Right atrium auricular region (tissue), 2 donors: ENCODE results near the gene MRPS34. TPM values are rescaled to one million over a fixed set of nuclear protein-coding genes. Genes with fewer than 3 reads are reported as not detected.
"Not testable (repeated sequence)": the region's sequence is repeated elsewhere in the genome, so short reads cannot be mapped to it uniquely, and the experiment has no call there.

Source experiments
- DNase-seq: peaks from one replicate; pipeline ENCODE4 v3.0.0-alpha.2; 2019; ENCODE audit warnings: low spot score
- H3K27ac ChIP-seq, 2 donors: fragments of 200-600 bp; sonication (generic); 1 replicate in 1 of 2; 2 replicates in 1 of 2; pipeline ENCODE4 v1.5.1; 2016 to 2019
- H3K27me3 ChIP-seq, 2 donors: fragments of 200-600 bp; sonication (generic); one replicate each; pipeline versions ENCODE4 v1.5.1 to v1.6.0; 2017 to 2019
- H3K36me3 ChIP-seq: fragments of 200-600 bp; sonication (generic); one replicate; pipeline ENCODE4 v1.5.1; 2016
- H3K4me1 ChIP-seq, 2 donors: fragments of 200-600 bp; sonication (generic); one replicate each; pipeline versions ENCODE4 v1.5.1 to v1.6.0; 2017 to 2019
- H3K4me3 ChIP-seq, 2 donors: fragments of 200-600 bp; sonication (generic); 1 replicate in 1 of 2; 2 replicates in 1 of 2; pipeline ENCODE4 v1.5.1; 2017 to 2019; ENCODE audit warnings: mild to moderate bottlenecking in 1 of 2, moderate library complexity in 1 of 2
- H3K9me3 ChIP-seq, 2 donors: fragments of 200-600 bp; sonication (generic); one replicate each; pipeline ENCODE4 v1.5.1; 2019
- total RNA-seq, 2 donors: library from RNA; depleted of rRNA; stranded (reverse); fragments of >200 nt; gene quantifications; one replicate each; pipeline ENCODE4 v1.1.0, GENCODE V29; 2016
- TF ChIP-seq, protein P1 (sequence below), 2 donors: fragments of 200-600 bp; sonication (generic); IDR thresholded peaks; one replicate each; pipeline ENCODE4 v1.5.1; 2019; ENCODE audit warnings: antibody characterized with exemption in 2 of 2

MRPS34 gene
- total RNA-seq, 2 donors from 2014 or later = 58.8 to 77.9 TPM

DNA sequence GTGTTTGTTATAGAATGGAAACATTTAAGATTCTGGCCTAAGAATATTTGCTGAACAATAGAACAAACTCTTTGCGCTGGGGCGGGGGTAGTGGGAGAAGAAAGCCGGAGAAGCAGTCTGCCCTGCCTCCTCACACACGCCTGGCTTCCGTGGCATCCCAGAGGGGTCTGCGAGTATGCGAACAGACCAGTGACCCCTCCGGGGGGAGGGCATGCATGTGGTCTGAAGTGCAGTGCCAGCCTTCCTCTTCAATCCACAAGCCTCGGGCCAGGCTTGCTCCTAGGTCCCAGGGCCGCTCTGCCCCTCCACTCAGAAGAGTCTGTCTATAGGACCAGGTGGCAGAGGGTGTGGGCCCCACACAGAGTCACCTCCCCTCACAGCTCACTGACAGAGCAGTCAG, 34.7 kb upstream of the MRPS34 start:
- no peaks in the 10 kb centered on the region for H3K9me3 ChIP-seq
- no peak for DNase-seq

DNA sequence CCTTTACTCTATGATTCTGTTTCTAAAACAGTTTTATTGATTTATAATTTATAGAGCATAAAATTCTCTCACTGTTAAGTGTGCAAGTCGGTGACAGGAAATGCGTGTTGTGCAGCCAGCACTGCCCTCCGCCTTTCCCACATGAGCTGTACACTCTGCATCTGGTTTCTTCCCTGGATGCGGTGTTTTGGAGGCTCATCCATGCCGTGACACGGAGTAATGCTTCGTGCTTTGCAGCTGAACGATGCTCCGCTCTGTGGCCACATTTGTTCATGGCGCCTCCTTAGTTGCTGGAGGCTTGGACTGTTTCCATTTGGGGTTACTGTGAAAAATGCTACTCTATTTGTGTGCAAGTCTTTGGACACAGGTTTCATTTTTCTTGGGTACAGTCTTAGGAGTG, 27.8 kb upstream of the MRPS34 start:
- no peak for DNase-seq
- TF ChIP-seq, protein P1, sequence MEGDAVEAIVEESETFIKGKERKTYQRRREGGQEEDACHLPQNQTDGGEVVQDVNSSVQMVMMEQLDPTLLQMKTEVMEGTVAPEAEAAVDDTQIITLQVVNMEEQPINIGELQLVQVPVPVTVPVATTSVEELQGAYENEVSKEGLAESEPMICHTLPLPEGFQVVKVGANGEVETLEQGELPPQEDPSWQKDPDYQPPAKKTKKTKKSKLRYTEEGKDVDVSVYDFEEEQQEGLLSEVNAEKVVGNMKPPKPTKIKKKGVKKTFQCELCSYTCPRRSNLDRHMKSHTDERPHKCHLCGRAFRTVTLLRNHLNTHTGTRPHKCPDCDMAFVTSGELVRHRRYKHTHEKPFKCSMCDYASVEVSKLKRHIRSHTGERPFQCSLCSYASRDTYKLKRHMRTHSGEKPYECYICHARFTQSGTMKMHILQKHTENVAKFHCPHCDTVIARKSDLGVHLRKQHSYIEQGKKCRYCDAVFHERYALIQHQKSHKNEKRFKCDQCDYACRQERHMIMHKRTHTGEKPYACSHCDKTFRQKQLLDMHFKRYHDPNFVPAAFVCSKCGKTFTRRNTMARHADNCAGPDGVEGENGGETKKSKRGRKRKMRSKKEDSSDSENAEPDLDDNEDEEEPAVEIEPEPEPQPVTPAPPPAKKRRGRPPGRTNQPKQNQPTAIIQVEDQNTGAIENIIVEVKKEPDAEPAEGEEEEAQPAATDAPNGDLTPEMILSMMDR (IDR thresholded peaks at IDR 0.05) = no peak
- Histone ChIP-seq H3K4me3 (no peak overlapping the region), H3K9me3 (no peaks in the 10 kb centered on the region), H3K4me1 (no peaks in the 10 kb centered on the region), H3K36me3 (no peaks in the 10 kb centered on the region), H3K27ac (no peak overlapping the region), H3K27me3 (no peaks in the 10 kb centered on the region)

More for the DNA sequence above, 34.7 kb upstream of the MRPS34 start:
- Histone ChIP-seq H3K4me3 (no peak overlapping the region), H3K36me3 (peaks cover 40% of the 10 kb centered on the region), H3K4me1 (peaks cover 0 to 3% of the 10 kb centered on the region in 2 donors), H3K27ac (no peak overlapping the region), H3K27me3 (no peaks in the 10 kb centered on the region)
- TF ChIP-seq, protein P1 (IDR thresholded peaks at IDR 0.05) = no peak

GRCh38 chr16:1799263-1799662, 26.3 kb upstream of the MRPS34 start:
- H3K4me1 ChIP-seq, H3K36me3 ChIP-seq, H3K27ac ChIP-seq, H3K4me3 ChIP-seq, H3K27me3 ChIP-seq, H3K9me3 ChIP-seq, DNase-seq: not testable (repeated sequence)

GRCh38 chr16:1794908-1795666, 22.2 kb upstream of the MRPS34 start:
- TF ChIP-seq, protein P1 (IDR thresholded peaks at IDR 0.05) = no peak
- Histone ChIP-seq H3K36me3 (no peaks in the 10 kb centered on the region), H3K4me1 (no peaks in the 10 kb centered on the region), H3K27me3 (no peaks in the 10 kb centered on the region), H3K9me3 (no peaks in the 10 kb centered on the region), H3K4me3 (no peak overlapping the region), H3K27ac (no peak overlapping the region)
- DNase-seq = no peak

GRCh38 chr16:1794221-1794871, 21.4 kb upstream of the MRPS34 start:
- H3K27me3 ChIP-seq = no peaks in the 10 kb centered on the region
- TF ChIP-seq, protein P1 (IDR thresholded peaks at IDR 0.05) = no peak
- H3K27ac ChIP-seq = no peak overlapping the region
- no peak overlapping the region for H3K4me3 ChIP-seq
- DNase-seq = no peak
- H3K36me3 ChIP-seq = peaks cover 5% of the 10 kb centered on the region
- no peaks in the 10 kb centered on the region for H3K9me3 ChIP-seq
- no peaks in the 10 kb centered on the region for H3K4me1 ChIP-seq

GRCh38 chr16:1793578-1794220, 20.8 kb upstream of the MRPS34 start, which contains the start of gene IGFALS:
Gene IGFALS, minus strand, starts transcription at chr16:1793705. Its CDS starts 53 bp downstream, at chr16:1793652.
- no peaks in the 10 kb centered on the region for H3K9me3 ChIP-seq
- DNase-seq = no peak
- no peaks in the 10 kb centered on the region for H3K4me1 ChIP-seq
- H3K36me3 ChIP-seq = peaks cover 12% of the 10 kb centered on the region
- no peak within 1 kb of the TSS for H3K27ac ChIP-seq
- H3K27me3 ChIP-seq = no peaks in the 10 kb centered on the region
- no peak within 1 kb of the TSS for H3K4me3 ChIP-seq
- TF ChIP-seq, protein P1 (IDR thresholded peaks at IDR 0.05) = no peak
